Activated CD8-positive, alpha-beta T cell treated with anti-CD3 and anti-CD28 coated beads for 36 hours (primary cell): ENCODE data around the gene MMP2. TPM values are rescaled to one million over a fixed set of nuclear protein-coding genes. Genes with fewer than 3 reads are reported as not detected.

Experiments
- ATAC-seq: fragments of 200-7000 bp; cut with Tn5 transposase; one replicate; pipeline ENCODE4 v1.10.0; 2021; ENCODE audit warnings: mild to moderate bottlenecking, moderate library complexity
- CTCF ChIA-PET: fragments of 350-600 bp; sonication (Branson Sonifier 250); formaldehyde crosslinking; loops from one replicate; lab custom pipeline; 2021; ENCODE audit warnings: antibody characterized with exemption; lab: Charles Lee
- POLR2A ChIA-PET: fragments of 350-600 bp; sonication (Branson Sonifier 250); formaldehyde crosslinking; loops from one replicate; lab custom pipeline; 2021; ENCODE audit warnings: antibody characterized with exemption; lab: Charles Lee
- DNase-seq: peaks from one replicate; pipeline ENCODE4 v3.0.0-alpha.2; 2020
- H3K27ac Mint-ChIP-seq: one replicate; pipeline ENCODE4 v1.8.0; 2021; ENCODE audit warnings: mild to moderate bottlenecking, mixed read lengths
- H3K27me3 Mint-ChIP-seq: one replicate; pipeline ENCODE4 v1.8.0; 2021; ENCODE audit warnings: mixed read lengths
- H3K36me3 Mint-ChIP-seq: one replicate; pipeline ENCODE4 v1.8.0; 2021; ENCODE audit warnings: low read depth, mixed read lengths
- H3K4me1 Mint-ChIP-seq: one replicate; pipeline ENCODE4 v1.8.0; 2021; ENCODE audit warnings: low read depth, mixed read lengths
- H3K4me3 Mint-ChIP-seq: one replicate; pipeline ENCODE4 v1.8.0; 2021; ENCODE audit warnings: mild to moderate bottlenecking, moderate library complexity, mixed read lengths
- H3K9me3 Mint-ChIP-seq: one replicate; pipeline ENCODE4 v1.8.0; 2021; ENCODE audit warnings: mixed read lengths
- intact Hi-C: fragments of 100-400 bp; cut with micrococcal nuclease; formaldehyde crosslinking; loops from one replicate; pipeline ENCODE4 v1.10.0; 2022
- total RNA-seq, 2 experiments: library from RNA; stranded (reverse); gene quantifications; one replicate each; pipeline ENCODE4 v1.2.3, GENCODE V29; 2021
- TF ChIP-seq, protein P1 (sequence below): fragments of 200-600 bp; IDR thresholded peaks from one replicate; pipeline ENCODE4 v1.8.0; 2022; ENCODE audit warnings: antibody characterized with exemption, mild to moderate bottlenecking

MMP2 gene
- total RNA-seq, 2 experiments from 2014 or later: not detected

DNA sequence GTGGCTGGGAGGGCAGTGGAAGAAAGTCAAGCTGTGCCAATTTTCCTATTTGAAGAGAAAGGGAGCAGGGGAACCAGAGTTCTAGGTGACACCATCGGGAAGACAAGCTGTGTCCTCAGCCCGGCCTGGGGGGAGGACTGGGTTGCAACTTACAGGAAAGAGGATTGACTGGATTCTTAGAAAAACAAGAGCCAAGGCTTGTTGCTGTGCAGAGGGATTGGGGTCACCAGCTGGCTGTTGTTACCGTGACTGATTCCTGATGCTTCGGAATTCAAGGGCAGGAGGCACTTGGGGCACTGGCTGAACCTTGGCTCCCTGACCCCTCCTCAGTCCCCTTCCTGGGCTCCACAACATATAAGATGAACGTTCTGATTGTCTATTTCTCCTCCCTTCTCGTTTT lies 16.8 kb upstream of the MMP2 start:
- TF ChIP-seq, protein P1, sequence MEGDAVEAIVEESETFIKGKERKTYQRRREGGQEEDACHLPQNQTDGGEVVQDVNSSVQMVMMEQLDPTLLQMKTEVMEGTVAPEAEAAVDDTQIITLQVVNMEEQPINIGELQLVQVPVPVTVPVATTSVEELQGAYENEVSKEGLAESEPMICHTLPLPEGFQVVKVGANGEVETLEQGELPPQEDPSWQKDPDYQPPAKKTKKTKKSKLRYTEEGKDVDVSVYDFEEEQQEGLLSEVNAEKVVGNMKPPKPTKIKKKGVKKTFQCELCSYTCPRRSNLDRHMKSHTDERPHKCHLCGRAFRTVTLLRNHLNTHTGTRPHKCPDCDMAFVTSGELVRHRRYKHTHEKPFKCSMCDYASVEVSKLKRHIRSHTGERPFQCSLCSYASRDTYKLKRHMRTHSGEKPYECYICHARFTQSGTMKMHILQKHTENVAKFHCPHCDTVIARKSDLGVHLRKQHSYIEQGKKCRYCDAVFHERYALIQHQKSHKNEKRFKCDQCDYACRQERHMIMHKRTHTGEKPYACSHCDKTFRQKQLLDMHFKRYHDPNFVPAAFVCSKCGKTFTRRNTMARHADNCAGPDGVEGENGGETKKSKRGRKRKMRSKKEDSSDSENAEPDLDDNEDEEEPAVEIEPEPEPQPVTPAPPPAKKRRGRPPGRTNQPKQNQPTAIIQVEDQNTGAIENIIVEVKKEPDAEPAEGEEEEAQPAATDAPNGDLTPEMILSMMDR: no peak
- H3K4me1 Mint-ChIP-seq: no peaks in the 10 kb centered on the region

DNA sequence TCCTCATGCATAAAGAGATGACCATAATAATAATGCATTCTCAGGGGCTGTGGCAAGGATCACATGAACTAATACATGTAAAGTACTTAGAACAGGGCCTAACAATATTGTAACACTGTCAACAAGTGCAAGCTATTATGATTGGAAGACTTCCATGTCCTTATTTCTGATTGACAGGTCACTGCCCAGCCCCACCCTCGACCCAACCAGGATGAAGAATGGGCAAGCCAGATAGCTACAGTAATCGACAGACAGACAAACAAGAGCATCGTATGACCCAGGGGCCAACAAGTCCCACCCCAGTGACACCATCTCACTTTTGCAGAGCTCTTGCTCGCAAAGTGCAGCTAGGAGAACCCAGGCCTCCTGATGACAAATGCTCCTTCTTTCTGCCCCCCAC lies 14.6 kb upstream of the MMP2 start:
- no peak overlapping the region for H3K4me3 Mint-ChIP-seq
- H3K27ac Mint-ChIP-seq: no peak overlapping the region
- H3K27me3 Mint-ChIP-seq: peaks cover 2% of the 10 kb centered on the region
- H3K36me3 Mint-ChIP-seq: no peaks in the 10 kb centered on the region
- ChIA-PET POLR2A (no interaction called here), CTCF (interaction anchor here (0.6 to 5.3 kb wide), 62 partner anchors 8 to 1917 kb away, joined by 3 to 121 read pairs (median 5); partner anchors contain the start of gene CES5A)
- no peak for DNase-seq
- H3K9me3 Mint-ChIP-seq: no peaks in the 10 kb centered on the region
- intact Hi-C loops: loop anchor here (2.0 kb wide), 1 partner anchor 78 kb away; no protein-coding TSS in a partner anchor
- TF ChIP-seq, protein P1: no peak
- ATAC-seq: no peak
- H3K4me1 Mint-ChIP-seq: no peaks in the 10 kb centered on the region

More for the DNA sequence above, 16.8 kb upstream of the MMP2 start:
- peaks cover 2% of the 10 kb centered on the region for H3K27me3 Mint-ChIP-seq
- no peak for ATAC-seq
- no peak overlapping the region for H3K4me3 Mint-ChIP-seq
- intact Hi-C loops: no loop called here
- POLR2A ChIA-PET: no interaction called here
- DNase-seq: no peak
- CTCF ChIA-PET: interaction anchor here (5.3 kb wide), 1 partner anchor 242 kb away, joined by 121 read pairs; no protein-coding TSS in a partner anchor
- no peaks in the 10 kb centered on the region for H3K36me3 Mint-ChIP-seq
- H3K27ac Mint-ChIP-seq: no peak overlapping the region
- H3K9me3 Mint-ChIP-seq: no peaks in the 10 kb centered on the region

DNA sequence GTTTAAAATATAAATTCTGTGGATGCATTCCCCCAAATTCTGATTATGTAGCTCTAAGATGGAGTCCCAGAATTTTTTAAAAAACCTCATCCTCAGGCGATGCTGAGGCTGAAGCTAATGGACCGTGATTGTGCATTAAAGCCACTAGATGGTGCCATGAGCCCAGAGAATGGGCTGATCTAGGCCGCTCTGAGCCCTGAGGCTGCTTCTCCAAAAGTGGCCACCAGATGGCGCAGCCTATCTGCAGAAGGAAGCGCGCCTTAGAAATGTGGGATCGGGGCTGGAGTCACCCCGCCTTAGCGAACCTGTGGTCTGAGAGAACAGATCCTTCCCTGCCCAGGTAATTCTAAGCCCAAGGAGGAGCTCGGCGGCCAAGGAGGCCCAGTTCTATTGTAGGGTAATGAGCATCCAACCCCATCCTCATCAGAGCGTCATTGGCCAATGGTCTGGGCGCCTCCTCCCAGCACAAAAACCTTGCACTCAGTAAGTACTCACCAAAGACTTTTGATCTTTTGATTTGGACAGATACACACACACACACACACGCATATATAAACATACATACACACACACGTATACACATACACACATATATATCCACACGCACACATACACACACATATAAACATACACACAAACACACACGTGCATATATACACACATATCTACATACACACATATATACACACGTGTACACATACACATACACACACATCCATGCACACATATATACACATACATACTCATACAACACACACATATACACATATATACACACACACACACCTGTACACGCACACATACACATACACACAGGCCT lies 13.7 kb upstream of the MMP2 start:
- no peak overlapping the region for H3K27ac Mint-ChIP-seq
- no peaks in the 10 kb centered on the region for H3K9me3 Mint-ChIP-seq
- CTCF ChIA-PET: interaction anchor here (0.6 to 5.3 kb wide), 65 partner anchors 9 to 1918 kb away, joined by 3 to 121 read pairs (median 4); partner anchors contain the start of gene CES5A
- no peaks in the 10 kb centered on the region for H3K36me3 Mint-ChIP-seq
- POLR2A ChIA-PET: no interaction called here
- H3K4me3 Mint-ChIP-seq: no peak overlapping the region
- intact Hi-C loops: loop anchor here (1.0 to 5.0 kb wide), 3 partner anchors 78 to 377 kb away; no protein-coding TSS in a partner anchor
- TF ChIP-seq, protein P1: peak; percentile 99
- H3K4me1 Mint-ChIP-seq: no peaks in the 10 kb centered on the region
- ATAC-seq (peak; percentile 99), DNase-seq (peak; percentile 91)
- peaks cover 2% of the 10 kb centered on the region for H3K27me3 Mint-ChIP-seq

DNA sequence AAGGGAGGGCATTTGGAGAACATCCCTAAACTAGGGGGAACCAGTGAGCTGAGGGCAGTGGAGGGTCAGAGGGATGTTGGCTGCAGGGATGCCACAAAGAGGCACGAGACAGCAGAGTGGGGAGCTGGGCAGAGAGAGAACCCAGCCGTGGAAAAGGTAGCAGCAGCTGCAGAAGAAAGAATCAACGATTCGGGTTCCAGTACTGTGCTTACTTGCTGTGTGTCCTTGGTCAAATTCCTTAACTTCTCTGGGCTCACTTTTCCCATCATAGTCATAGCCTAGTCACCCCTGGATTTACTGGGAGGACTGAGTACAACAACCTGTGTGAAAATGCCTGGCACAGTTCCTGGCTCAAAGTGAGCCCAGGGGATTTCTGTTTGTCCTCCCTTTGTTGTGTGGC lies 12.8 kb upstream of the MMP2 start:
- no peaks in the 10 kb centered on the region for H3K9me3 Mint-ChIP-seq
- DNase-seq (no peak), ATAC-seq (no peak)
- TF ChIP-seq, protein P1: no peak
- intact Hi-C loops: loop anchor here (5.0 kb wide), 1 partner anchor 376 kb away; no protein-coding TSS in a partner anchor
- H3K27me3 Mint-ChIP-seq: peaks cover 2% of the 10 kb centered on the region
- peaks cover 1% of the 10 kb centered on the region for H3K4me1 Mint-ChIP-seq
- H3K36me3 Mint-ChIP-seq: no peaks in the 10 kb centered on the region
- no peak overlapping the region for H3K27ac Mint-ChIP-seq
- no peak overlapping the region for H3K4me3 Mint-ChIP-seq
- ChIA-PET POLR2A (no interaction called here), CTCF (interaction anchor here (1.2 to 5.3 kb wide), 5 partner anchors 8 to 374 kb away, joined by 3 to 121 read pairs (median 20); no protein-coding TSS in a partner anchor)

DNA sequence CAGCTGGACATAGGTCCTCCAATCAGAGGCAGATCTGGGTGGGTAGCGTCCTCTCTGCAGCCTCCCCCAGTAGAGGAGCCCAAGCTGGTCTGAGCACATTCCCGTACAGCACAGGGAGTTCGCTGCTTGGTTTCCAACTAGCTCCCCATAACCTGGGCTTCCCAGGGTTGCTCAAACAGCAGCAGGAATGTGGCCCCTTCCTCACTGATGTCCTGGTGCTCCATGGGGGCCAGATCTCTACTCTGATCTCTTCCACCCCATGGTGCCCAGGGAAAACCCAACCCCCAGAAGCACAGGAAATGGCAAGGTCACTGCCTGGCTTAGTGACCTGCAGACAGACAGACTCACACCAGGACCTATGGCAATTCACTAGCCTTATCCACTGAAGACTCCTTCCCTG lies 11.1 kb upstream of the MMP2 start:
- H3K27me3 Mint-ChIP-seq: peaks cover 2% of the 10 kb centered on the region
- DNase-seq: no peak
- peaks cover 5% of the 10 kb centered on the region for H3K4me1 Mint-ChIP-seq
- ChIA-PET CTCF (interaction anchor here (2.6 kb wide), 1 partner anchor 234 kb away, joined by 18 read pairs; no protein-coding TSS in a partner anchor), POLR2A (no interaction called here)
- TF ChIP-seq, protein P1: no peak
- H3K9me3 Mint-ChIP-seq: no peaks in the 10 kb centered on the region
- no peak overlapping the region for H3K4me3 Mint-ChIP-seq
- no peak overlapping the region for H3K27ac Mint-ChIP-seq
- no peak for ATAC-seq
- intact Hi-C loops: loop anchor here (5.0 kb wide), 1 partner anchor 374 kb away; no protein-coding TSS in a partner anchor
- H3K36me3 Mint-ChIP-seq: no peaks in the 10 kb centered on the region
